NCI-H526 (cell line): Measurements from ENCODE around the gene GLI3.
A peak's percentile ranks its signal among the peaks of the same experiment; 100 is the strongest.

ENCODE experiments used
- DNase-seq, 2 experiments: peaks; one replicate each; lab custom pipeline; 2025; lab: John Stamatoyannopoulos, UW

GLI3 gene

DNA sequence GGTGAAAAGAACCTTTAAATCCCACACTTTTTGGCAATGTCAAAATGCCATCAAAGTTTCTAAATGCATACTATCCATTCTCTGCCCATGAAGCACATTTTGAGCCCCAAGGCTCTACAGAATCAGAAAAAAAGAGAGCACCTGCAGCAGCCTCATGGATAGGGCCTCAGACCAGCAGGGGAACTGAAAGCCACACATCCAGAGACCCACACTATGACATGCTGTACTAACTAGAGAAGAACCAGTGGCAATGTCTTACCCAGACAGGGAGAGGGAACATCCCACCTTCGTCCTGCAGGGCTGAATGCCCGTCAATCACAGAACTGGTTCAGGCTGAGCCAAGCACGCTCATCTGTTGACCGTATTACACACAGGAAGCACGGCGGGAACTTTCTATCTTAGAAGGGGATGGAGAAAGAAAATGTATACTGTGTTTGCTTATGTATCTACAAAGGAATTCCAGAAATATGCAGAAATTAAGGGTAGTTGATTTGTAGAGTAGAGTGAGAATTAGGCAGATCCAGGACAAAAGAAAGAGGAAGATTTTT lies 237.2 kb downstream of the GLI3 start:
- no peak for DNase-seq

DNA sequence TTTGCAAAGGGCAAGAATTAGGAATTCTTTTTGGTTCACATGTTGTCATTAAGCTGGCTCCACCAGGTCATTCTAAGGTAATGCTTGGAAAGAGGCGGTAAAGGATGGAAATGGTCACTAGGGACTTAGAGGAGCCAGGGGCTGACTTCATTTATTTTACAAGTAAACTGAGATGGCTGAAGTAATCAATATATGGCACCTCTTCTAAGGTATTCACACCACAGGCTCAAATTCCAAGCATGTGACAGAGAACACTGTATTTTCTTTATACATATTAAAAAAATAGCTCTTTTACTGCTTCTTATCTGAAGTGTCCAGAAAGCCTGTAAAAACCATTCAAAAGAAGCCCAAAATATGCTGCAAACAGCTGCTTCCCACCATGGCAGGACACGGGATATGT lies 239.0 kb downstream of the GLI3 start:
- no peak for DNase-seq

DNA sequence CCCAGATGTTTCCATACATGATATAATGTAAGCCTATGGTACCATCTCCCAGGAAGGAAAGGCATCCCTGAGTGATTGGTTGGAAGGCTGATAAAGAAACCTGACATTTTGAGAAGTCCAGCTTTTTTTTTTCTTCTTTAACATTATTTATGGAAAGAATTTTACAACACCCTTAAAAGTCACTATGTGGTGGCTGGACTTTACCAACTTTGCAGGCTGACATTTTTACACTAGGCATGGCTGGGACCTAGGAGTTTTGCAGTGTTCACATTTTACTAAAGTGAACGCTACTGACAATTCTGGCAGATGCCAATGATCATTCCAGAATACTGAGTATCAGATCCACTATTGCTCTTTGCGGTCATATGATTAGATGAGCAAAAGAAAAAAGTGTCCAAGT lies 239.9 kb downstream of the GLI3 start:
- DNase-seq, result no peak

DNA sequence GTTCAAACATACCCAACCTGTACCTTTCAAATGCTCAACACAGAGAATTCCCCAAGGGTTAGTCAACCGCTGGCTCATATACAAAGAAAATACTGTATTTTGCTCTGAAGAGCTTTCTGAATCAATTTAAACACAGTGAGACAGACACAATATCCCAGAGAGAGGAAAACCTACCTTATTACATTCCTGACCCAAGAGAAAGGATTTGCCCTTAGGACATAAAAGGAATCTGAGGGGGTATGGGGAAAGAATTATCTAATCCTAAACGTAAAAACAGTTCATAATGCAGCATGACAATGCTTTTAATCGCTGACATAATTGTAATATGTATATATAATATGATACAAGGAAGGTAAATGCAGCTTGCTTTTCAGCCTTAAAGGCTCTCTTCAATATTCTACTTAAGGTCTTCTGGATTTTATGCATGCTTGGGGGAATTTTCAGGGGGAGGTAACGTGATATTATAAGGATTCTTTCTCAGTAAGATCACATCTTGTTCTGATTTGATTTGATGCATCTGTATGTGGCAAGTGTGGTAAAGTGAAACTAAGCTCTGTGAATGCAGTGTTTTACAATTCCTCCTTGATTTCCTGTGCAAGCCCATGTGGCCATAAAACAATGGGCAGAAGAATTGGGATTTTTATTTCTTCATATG lies 240.5 kb downstream of the GLI3 start:
- no peak for DNase-seq

DNA sequence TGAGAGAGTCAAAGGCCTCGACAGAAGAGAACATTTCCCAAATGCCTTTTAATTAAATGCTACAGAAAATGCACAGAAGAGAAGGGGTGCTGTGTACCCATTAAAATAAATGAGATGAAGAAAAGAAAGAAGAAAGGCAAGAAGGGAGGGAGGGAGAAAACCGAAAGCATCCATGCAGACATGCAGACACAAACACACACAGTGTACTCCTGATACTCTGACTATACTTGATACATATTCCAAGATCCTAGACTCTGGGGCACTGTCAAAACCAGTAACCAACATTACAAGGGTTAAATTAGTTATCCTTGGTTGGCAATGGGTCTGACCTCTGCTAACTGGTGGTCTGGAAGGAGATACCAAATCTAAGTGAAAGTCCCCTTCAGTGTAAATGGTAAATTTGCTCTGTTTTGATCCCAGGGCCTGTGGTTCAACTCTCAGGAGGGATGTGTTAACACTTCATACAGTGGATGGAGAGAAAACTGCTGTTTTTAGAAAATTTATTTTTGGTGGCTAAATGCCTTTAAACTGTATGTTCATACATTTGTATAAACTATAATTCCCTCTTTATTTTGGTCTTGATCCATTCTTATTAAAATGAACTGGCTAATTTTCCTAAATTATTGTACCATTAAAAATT lies 241.3 kb downstream of the GLI3 start:
- DNase-seq, result no peak

DNA sequence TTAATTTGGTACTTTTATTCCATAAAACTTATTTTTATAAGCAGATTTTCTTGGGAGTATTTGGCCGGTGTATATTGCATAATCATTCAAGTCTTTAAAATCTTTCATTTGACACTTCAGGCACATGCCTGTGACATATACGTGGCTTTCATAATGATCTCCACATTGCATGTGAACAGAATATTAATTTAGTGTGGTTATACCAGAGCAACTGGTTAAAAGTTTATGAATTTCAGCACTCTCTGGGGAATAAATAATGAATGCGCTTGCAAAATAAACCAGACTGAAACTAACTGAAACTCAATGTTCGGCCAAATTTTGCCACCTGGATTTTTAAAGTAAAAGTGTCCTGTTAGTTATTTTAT lies 242.3 kb downstream of the GLI3 start:
- no peak for DNase-seq

DNA sequence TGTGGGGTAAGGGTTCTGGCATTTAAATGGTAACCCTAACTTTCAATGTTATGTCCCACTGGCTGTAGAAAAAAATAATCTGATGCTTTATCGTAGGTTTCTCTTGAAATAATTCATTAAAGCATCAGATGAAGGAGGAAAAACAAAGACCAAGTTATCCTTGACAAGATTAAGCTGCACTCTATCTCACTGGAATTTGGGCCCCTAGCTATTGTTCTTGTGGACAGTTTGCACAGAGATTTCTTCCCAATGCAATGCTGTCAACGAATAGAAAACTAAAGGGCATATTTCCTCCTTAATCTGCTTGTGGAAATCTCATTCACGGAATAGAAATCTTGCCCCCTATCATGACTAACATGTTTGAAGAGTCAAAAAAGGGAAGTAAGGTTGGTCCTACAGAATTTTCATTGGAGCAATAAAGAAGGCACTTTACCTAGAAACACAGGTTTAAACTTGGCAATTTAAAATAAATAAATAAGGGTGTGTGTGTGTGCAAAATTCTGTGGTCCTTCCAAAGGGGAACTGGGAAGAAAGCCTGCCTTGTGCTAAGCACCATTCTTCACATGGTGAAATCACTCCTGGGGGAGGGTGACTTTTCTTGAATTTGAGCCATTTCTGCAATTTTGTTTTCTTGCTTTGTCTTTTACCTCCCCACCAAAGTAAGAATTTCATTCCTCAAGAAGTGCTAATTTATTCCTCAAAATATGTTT lies 242.8 kb downstream of the GLI3 start:
- DNase-seq, result no peak

DNA sequence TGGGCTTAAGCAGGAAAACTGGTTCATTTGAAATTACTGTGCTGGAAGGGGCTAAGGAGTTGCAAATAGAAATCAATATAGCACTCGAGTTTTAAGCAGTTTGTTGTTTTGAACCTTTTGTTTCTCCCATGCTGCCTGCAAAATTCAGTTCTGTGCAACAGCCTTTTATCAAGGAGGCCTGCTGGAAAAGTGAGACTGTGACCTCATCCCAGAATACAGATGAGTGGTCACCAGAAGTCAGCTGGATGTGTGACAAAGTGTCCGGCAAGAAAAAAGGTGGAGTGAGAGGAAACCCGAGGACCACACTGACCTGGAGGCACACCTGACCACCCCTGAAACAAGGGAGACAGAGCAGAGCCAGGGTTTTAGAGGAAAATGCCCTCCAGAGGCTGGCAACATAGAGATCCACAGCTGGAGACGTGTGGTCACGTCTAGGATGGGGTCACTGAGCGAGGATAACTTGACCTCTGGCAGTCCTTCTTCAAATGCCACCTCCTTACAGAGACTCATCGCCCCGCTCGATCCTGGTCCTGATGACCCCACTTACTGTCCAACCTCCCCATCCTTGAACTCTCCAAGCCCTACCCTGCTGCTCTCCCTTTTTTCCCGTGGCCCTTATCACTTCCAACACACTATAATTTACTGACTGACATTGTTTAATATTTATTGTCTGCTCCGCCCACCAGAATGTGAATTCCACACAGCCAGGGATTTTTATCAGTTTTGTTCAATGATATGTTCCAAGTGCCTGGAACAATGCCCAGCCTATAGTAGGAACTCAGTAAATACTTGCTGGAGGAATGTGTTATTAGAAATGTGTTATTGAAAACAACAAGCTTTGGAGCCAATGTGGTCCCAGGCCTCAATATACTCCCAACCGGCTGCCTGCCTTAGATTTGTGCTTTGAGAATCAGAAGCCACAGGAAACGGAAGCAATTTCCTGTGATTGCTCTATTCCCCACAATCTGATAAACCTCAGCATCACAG lies 243.8 kb downstream of the GLI3 start:
- DNase-seq, result no peak

DNA sequence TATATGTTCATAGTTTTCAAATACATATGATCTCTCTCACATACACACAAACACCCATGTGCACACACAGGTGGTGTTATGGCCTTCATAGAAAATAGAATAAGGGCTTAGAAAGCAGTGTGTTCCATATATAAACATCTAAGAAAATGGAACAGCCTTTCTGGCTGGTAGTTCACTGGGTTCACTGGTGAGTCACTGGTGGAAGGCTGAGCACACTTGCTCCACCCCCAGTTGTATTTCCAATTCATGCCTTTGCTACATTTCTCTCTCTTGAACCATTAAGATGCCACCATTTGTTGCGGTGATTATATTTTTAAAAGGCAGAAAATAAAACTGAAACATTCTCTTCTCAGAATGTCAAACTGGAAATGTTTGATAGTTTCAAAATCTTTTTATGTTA lies 252.1 kb downstream of the GLI3 start:
- DNase-seq, result no peak

DNA sequence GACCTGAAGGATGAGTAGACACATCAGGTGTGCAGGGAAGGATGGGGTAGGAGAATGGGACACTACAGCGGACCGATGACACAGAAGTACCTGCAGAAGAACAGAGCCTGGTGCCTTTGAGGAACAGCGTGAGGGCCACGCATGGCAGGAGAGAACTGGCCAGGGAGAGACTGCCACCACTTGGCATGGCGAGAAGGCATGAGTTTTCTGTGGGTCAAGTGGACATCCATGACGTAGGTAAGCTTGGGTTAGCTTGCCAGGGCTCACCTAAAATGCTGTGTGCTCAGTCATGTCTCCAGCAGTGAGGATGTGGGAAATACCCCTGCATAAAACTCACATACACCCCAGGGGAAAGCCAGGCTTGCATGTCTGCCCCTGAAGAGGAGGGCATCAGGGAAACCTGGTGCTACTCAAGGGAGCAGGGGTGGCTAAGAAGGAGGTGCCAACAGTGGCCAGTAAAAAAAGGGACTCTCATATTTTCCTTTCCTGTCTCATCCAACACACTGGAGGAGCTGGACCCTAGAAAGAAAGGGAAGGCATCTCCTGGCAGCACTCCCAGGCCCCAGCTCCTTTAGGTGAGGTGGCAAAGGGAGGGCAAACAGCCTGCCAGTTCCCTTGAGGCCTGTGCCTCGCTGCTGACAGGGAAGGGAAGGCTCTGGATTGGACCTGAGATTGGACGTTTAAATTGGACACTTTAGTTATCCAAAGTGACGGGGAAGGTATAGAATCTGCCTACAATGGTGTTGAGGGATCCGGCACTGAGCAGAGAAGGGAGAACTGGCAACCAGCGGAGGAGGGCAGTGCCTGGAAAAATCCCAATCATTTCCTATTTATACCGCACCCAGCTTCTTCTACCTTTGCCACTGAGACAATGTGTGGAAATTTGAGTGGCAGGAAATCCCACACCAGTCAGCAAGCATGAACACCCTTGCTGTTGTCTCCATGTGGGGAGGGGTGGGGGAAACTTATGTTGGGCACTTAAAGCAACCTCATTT lies 255.7 kb downstream of the GLI3 start:
- DNase-seq, result no peak

DNA sequence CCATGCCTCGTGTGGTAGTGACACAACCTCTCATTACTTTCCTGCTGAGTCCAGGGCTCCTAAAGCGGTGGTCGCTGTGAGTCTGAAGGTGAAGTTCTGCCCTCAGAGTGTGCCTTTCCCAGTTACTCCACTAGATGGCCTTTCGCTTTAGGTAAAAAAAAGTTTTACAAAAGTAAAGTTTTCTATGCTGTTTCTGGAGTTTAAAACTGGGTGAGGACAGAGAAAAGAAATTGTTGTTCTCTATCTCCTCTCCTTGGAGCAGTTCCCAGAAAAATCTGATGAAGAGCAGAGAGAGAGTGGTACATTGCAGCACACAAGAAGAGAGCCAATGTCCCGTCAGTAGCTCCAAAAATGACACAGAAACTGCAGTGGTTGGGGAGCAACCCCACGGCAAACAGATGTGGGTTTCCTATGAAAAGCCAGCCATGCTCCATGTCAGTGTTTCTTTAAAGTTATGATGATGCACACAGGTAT lies 257.1 kb downstream of the GLI3 start:
- DNase-seq, result peak in 1 of 2 experiments; percentile 8

DNA sequence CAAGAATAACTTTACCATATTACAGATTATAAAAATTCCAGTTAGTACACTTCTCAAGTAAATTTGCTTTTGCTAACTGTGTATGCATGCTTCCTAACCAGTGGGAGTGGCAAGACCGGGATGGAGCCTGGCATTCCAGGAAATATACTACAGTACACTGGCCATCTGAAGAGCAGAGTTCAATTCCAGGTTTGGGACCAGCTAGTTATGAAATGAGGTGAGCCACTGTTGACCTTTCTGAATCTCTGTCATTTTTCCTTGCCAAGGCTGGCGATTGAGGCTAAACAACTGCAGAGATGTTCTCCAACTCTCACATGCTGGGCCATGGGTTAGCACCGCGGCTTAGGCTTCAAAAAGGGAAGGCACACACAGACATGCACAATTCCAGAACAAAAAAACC lies 258.2 kb downstream of the GLI3 start:
- DNase-seq, result no peak

DNA sequence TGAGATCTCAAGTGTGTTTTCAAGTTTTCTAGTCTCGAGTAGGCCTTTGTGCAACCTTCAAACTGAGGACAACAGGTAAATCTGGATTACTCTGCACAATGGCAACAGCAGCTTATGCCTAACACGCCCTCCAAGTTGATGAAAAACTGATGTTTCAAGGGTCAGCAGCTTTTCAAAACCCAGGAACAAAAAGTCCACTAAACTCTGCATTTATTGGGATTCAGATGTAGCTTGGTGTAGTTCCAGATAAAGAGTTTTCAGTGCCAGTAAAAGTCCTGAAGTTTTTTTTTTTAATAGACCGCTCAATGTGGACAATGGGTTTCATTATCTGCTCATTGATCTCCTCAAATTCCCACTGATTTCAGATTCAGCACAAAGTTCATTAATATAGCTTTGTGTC lies 259.3 kb downstream of the GLI3 start:
- DNase-seq, result no peak

DNA sequence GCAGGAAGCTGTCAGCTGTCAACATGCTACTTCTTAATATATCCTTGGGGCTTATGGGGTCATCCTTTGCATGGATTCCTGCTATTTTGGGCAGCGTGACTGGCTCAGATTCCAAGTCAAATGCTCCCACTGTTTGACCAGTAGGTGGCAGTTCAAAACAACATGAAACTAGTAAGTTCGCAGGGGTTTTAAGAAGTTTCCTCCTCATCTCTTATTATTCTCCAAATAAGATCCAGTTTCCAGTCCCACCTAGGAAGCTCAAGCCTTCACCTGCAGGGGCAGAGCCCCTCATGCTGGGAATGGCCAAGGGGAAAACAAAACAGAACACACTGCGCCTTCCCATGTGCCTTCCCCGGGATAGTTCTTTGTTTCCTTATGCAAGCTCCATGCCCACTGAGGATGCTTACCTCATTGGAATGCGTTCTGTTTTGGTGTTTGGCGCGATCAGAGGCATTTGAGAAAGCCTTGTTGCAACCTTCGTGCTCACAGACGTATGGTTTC lies 259.8 kb downstream of the GLI3 start:
- peak; percentile 6 to 36 for DNase-seq

DNA sequence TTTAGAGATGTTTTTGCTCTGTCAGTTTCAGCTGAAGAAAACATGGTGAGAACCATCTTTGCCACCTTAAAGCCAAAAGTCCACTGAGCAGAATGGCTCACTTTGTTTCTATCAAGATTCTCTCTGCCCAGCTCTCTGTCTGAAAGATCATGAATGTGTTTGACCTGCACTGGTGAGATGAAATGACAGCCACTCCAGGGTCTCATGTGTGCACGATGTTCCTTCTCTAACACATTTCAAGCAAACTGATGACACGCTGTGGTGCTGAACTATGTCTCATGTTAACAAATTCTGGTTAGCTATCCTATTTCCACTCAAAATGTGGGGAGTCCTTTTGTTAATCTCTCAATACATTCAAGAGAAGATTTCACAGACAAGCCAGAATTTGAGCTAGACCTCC lies 260.6 kb downstream of the GLI3 start:
- DNase-seq, result no peak

DNA sequence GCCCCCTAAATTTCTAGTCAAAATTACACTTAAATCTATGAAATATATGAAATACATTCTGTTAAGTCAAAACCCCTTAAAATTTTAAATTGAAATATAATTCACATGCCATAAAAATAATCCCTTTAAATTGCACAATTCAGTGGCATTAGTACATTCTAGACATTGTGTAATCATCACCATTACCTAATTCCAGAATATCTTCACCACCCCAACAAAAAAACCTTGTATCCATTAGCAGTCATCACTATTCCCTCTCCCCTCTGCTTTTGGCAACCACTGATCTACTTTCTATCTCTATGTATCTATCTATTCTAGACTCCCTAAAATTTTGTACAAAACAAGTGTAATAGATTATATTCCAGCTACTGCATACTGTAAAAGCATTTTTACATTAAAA lies 261.2 kb downstream of the GLI3 start:
- DNase-seq, result no peak

DNA sequence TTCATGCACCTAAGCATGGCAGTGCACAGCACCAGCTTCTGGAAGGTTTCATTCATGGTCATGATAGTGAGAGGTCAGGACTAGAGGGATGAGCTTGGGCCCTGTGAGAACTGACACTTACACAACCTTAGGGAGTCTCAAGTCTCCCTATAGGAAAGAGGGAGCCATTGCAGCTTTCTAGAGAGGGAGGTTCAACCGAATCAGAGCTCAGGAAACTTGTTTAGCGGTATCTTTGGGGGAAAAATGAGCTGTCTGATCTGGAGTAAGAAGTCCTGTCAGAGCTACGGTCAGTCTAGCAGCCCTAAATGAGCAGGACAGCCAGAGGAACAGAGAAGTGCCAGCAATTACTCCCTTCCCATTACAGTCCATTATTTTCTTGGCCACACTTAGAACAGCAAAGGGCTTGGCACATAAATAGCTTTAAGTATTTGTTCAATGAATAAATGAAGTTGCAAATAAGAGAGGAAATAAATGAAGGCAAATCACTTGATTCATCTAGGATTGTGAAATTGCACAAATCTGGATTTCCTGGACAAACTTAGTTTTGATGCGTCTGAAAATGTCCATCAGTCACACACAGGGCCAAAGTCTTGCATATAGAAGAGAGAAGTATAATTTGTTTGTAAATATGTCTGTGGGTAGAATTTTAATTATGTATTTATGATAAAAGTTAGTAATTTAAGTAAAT lies 262.0 kb downstream of the GLI3 start:
- DNase-seq, result no peak

DNA sequence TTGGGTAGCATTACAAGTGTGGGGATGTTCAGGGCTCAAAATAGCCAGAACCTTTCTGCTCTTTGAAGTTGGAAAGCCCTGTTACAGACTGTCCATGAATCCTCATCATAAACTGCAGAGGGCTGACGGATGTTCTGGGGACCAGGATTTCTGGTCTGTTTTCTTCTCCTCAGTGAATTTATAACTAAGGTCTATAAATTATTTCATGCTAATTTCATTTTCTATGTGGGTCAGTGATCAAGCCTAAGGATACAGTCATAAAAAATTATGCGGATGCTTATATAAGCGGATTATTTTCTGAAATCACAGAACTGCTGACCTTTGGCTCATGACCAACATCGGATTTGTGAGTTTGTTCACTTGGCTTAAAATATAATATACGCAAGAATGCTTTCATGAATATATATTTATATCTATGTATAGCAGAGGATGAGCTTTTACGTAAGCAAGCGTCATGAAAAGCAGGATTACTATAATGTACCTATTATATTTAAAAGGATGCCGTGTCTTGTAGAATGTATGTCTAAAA lies 263.7 kb downstream of the GLI3 start:
- no peak for DNase-seq

DNA sequence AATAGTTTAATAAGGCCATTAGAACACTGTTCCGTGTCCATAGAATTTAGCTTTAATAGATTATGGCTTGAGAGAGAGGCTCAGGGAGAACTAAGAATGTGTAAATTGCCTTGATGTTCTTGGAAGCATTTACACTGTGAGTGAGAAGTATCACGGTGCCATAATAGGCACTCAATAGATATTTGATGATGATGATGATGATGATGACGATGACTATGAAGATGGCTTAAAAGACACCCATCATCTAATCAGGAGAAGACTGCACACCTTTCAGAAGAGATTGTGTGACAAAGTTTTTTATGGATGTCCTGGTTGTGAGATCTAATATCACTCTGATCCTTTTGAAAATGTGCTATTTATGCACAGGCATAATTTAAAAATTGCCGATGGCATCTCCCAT lies 264.2 kb downstream of the GLI3 start:
- no peak for DNase-seq

DNA sequence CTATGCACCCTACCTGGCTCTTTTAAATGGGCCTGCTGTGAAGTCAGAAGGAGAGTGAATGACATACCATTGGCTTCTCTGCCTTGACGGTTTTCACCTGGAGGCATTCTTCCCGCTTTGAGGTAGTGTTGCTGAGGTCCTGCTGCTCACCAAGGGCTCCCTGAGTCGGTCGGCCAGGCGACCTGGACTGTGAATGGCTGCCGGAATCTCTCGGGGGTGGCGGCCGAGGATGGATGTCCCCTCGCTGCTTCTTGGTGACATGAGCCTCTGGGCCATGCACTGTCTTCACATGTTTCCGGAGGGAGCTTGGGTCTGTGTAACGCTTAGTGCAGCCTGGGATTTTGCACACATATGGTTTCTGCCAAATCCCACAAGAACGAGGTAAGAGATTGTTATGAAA lies 264.7 kb downstream of the GLI3 start:
- no peak for DNase-seq
